Spleen (tissue), 7 donors: Measurements from ENCODE around the gene ITPR2.

Source experiments
- POLR2A ChIP-seq, 3 donors: fragments of 450-650 bp; IDR thresholded peaks; one replicate each; pipeline ENCODE4 v1.5.1; 2017; ENCODE audit warnings: antibody characterized with exemption in 3 of 3, mild to moderate bottlenecking in 1 of 3
- POLR2AphosphoS5 ChIP-seq, 3 donors: sonication (generic); formaldehyde crosslinking; IDR thresholded peaks; one replicate each; pipeline ENCODE4 v1.5.1; 2017; ENCODE audit warnings: antibody characterized with exemption in 3 of 3
- TF ChIP-seq, protein P1 (sequence below), 11 experiments: fragments of 200-600 bp in 7 of 11; fragments of 450-650 bp in 4 of 11; sonication (generic) in 4 of 11; IDR thresholded peaks in 8 of 11; conservative IDR thresholded peaks in 3 of 11; 1 replicate in 7 of 11; 2 replicates in 4 of 11; pipeline versions ENCODE4 v1.4.0 to v1.8.0; 2016 to 2021; ENCODE audit warnings: antibody characterized with exemption in 11 of 11, inconsistent platforms in 4 of 11, mild to moderate bottlenecking in 1 of 11
- donor health status: DM: no; HTN: no; CAD: no; lungs with moderate emphysema.
- donor health status: DM: no; HTN: no; CAD: no.
- donor health status: DM: no; HTN: no; CAD: no.

DNA sequence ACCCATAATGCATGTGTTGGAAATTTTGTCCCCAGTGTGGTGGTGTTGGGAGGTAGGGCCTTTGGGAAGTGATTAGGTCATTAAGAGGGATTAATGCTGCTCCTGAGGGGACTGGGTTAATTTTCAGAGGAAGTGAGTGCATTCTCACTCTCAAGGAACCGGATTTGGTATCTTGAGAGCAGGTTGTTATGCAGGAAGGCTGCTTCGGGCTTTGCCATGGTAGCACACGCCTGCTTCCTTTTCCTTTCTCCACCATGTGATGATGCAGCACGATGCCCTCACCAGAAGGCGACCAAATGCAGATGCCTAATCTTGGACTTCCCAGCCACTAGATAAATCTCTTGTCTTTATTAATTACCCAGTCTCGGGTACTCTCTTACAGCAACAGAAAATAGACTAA, 380.5 kb downstream of the ITPR2 start:
- TF ChIP-seq, protein P1, sequence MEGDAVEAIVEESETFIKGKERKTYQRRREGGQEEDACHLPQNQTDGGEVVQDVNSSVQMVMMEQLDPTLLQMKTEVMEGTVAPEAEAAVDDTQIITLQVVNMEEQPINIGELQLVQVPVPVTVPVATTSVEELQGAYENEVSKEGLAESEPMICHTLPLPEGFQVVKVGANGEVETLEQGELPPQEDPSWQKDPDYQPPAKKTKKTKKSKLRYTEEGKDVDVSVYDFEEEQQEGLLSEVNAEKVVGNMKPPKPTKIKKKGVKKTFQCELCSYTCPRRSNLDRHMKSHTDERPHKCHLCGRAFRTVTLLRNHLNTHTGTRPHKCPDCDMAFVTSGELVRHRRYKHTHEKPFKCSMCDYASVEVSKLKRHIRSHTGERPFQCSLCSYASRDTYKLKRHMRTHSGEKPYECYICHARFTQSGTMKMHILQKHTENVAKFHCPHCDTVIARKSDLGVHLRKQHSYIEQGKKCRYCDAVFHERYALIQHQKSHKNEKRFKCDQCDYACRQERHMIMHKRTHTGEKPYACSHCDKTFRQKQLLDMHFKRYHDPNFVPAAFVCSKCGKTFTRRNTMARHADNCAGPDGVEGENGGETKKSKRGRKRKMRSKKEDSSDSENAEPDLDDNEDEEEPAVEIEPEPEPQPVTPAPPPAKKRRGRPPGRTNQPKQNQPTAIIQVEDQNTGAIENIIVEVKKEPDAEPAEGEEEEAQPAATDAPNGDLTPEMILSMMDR (IDR thresholded peaks at IDR 0.05 in 8 of 11, conservative IDR thresholded peaks at IDR 0.05 in 3 of 11), result no peak
- no peak for TF ChIP-seq POLR2A (IDR thresholded peaks at IDR 0.05)
- no peak for TF ChIP-seq POLR2AphosphoS5 (IDR thresholded peaks at IDR 0.05)
